ENCODE data around the gene HBD.
A peak's percentile ranks its signal among the peaks of the same experiment; 100 is the strongest.

The HBD gene

DNA sequence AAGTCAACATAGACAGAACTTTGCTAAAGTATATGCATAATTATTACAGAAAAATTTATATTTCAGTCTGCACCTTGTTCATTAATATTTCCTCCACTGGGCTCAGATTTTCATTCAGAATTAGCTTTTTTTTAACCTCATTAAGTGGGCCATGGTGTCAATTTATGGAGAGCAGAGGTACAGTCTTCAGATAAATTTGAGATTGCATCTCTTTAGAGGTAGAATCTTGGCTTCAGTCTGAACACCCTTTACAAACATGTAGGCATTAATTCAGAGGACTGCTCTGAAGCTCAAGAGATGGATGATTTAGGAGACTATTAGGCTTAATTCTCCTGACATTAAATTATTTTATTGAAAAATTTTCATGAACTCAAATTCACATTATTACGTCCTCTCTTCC, 4.0 kb downstream of the HBD start:
- DNase-seq, result no peak

- DNase-seq, result no peak
These were observed 4.5 kb downstream of the HBD start for GRCh38 chr11:5229796-5230195.

GRCh38 chr11:5229356-5229755, 4.9 kb downstream of the HBD start:
- no peak for DNase-seq

DNA sequence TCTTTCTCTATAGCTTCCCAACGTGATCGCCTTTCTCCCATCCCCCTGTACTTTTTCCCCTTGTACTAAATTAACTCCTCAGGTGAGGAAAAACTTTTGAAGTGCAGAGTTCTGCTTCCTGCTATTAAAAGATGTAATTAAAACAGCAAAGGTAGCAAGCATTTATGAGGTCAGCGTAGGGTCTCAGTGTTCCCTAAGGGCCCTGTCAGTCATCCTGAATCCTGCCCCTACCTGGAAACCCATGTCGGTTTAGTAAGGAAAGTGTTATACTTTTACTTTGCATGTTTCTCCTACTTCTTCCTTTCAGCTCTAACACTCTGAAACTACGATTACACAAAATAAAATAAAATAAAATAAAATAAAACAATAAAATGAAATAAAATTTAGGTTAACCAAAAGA, 6.2 kb downstream of the HBD start:
- DNase-seq, result no peak

DNA sequence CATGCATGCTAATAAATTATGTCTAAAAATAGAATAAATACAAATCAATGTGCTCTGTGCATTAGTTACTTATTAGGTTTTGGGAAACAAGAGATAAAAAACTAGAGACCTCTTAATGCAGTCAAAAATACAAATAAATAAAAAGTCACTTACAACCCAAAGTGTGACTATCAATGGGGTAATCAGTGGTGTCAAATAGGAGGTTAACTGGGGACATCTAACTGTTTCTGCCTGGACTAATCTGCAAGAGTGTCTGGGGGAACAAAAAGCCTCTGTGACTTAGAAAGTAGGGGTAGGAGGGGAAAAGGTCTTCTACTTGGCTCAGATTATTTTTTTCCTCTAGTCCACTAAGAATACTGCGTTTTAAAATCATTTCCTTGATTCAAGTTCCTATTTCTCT, 6.6 kb downstream of the HBD start:
- no peak for DNase-seq

- DNase-seq, result no peak
These were observed 7.5 kb downstream of the HBD start, which contains the start of gene HBB for GRCh38 chr11:5226732-5227310. Gene HBB (minus strand): TSS chr11:5227071. CDS start chr11:5227021, 50 bp downstream.

DNA sequence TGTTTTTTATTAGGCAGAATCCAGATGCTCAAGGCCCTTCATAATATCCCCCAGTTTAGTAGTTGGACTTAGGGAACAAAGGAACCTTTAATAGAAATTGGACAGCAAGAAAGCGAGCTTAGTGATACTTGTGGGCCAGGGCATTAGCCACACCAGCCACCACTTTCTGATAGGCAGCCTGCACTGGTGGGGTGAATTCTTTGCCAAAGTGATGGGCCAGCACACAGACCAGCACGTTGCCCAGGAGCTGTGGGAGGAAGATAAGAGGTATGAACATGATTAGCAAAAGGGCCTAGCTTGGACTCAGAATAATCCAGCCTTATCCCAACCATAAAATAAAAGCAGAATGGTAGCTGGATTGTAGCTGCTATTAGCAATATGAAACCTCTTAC, 8.8 kb downstream of the HBD start:
- no peak for DNase-seq

DNA sequence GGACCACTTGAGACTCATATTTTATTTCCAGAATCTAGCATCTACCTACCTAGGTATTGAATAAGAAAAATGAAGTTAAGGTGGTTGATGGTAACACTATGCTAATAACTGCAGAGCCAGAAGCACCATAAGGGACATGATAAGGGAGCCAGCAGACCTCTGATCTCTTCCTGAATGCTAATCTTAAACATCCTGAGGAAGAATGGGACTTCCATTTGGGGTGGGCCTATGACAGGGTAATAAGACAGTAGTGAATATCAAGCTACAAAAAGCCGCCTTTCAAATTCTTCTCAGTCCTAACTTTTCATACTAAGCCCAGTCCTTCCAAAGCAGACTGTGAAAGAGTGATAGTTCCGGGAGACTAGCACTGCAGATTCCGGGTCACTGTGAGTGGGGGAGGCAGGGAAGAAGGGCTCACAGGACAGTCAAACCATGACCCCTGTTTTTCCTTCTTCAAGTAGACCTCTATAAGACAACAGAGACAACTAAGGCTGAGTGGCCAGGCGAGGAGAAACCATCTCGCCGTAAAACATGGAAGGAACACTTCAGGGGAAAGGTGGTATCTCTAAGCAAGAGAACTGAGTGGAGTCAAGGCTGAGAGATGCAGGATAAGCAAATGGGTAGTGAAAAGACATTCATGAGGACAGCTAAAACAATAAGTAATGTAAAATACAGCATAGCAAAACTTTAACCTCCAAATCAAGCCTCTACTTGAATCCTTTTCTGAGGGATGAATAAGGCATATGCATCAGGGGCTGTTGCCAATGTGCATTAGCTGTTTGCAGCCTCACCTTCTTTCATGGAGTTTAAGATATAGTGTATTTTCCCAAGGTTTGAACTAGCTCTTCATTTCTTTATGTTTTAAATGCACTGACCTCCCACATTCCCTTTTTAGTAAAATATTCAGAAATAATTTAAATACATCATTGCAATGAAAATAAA, 9.5 kb downstream of the HBD start:
- no peak for DNase-seq

DNA sequence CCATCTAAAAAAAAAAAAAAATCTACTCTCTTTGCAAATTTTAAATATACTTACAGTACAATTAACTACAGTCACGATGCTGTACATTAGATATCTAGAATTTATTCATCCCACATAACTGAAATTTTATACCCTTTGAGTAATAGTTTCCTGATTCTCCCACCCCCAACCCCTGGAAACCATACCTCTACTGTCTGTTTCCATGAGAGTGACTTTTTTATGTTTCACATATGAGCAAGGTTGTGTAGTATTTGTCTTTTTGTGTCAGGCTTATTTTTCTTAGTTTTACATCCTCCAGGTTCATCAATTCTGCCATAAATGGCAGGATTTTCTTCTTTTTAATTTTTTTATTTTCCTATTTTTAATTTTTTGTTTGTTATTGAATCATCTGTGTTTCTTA, 10.6 kb downstream of the HBD start:
- DNase-seq, result no peak

DNA sequence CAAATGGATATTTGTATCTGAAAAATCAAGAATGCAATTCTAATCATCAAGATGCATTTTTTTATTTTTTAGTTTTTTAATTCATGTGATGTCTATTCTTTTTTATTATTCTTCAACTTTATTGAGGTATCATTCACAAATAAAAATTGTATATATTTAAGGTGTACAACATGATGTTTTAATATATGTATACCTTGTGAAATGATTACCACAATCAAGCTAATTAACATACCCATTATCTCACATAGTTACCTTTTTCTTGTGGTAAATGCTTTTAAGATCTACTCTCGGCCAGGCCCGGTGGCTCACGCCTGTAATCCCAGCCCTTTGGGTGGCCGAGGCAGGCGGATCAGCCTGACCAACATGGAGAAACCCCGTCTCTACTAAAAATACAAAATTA, 11.1 kb downstream of the HBD start:
- DNase-seq, result no peak

DNA sequence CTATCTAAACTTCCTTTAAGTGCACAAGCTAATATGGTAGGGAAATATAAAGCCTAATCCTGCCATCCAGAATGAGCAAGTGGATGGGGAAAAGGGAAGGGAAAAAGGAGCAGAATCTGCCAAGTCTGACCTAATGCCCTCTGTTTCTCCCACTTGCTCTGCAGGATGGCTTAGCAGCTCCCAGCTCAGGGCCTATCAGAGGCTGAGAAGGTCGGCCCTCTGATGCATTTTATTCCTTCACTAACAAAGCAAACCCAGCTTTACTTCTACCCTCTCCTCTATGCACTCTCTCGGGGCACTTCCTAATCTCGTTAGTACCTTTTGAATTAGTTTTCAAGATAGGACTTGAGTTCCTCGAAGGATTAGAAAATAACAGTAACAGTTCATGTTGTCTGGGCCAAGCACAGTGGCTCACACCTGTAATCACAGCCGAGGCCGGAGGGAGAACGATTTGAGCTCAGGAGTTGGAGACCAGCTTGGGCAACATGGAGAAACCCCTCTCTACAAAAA, 23.9 kb downstream of the HBD start:
- no peak for DNase-seq

DNA sequence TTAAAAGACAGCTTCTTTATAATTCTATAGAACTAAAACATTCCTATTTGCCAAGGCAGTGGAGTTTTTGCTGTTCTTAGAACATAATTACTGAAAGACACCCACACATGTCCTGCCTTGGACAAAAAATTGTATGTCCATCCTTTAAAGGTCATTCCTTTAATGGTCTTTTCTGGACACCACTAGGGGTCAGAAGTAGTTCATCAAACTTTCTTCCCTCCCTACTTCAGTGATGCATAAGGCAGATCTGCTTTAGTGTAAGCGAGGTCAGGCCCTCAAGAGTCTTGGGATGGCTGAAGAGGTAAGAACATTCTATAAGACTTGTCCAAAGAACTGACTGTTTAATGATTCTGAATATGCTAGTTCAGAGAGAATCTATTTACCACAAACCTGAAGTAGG, 29.5 kb downstream of the HBD start:
- DNase-seq, result peak; percentile 13

GRCh38 chr11:5203366-5203765, 30.9 kb downstream of the HBD start:
- DNase-seq, result no peak

GRCh38 chr11:5200582-5200981, 33.7 kb downstream of the HBD start, which contains the start of gene OR51V1:
Gene OR51V1 (minus strand): TSS chr11:5200682. CDS start chr11:5200682, 0 bp downstream.
- no peak for DNase-seq

GRCh38 chr11:5198285-5198684, 36.0 kb downstream of the HBD start:
- no peak for DNase-seq

DNA sequence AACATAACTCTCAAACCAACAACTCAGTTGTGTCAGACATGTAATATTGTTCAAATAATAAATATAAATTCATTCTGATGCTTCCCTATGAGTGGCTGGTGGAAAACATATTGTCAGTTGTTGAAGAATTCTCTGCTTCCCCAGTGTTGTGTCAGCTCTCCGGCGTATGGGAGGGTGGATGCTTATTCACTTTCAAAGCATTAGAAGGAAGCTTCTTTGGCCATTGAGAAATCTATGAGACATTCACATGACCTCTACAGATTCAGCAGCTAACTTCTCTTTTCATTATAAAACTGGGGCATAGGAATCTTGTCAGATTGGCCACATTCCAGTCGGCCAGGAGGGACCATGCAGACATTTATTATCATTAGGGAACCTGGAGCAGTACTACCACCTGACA, 36.7 kb downstream of the HBD start:
- no peak for DNase-seq

GRCh38 chr11:5196731-5197130, 37.6 kb downstream of the HBD start:
- no peak for DNase-seq

- DNase-seq, result no peak
These were observed 38.2 kb downstream of the HBD start for GRCh38 chr11:5196067-5196466.

- no peak for DNase-seq
These were observed 41.5 kb downstream of the HBD start for GRCh38 chr11:5192738-5193137.

- no peak for DNase-seq
These were observed 46.1 kb downstream of the HBD start for GRCh38 chr11:5188201-5188600.

Measured in activated CD4-positive, alpha-beta T cell treated with anti-CD3 and anti-CD28 coated beads, Interleukin-2, amount 50 U/mL, for 16 hours (primary cell).